ENCODE measurements around the gene NOL9. TPM values are rescaled to one million over a fixed set of nuclear protein-coding genes. Genes with fewer than 3 reads are reported as not detected.

Gene NOL9
- total and polyA plus RNA-seq, 2 of the 13 experiments (the other 11 are each of a cell fraction or from before 2014, with no cell fraction given) = 18.0 to 24.7 TPM

DNA sequence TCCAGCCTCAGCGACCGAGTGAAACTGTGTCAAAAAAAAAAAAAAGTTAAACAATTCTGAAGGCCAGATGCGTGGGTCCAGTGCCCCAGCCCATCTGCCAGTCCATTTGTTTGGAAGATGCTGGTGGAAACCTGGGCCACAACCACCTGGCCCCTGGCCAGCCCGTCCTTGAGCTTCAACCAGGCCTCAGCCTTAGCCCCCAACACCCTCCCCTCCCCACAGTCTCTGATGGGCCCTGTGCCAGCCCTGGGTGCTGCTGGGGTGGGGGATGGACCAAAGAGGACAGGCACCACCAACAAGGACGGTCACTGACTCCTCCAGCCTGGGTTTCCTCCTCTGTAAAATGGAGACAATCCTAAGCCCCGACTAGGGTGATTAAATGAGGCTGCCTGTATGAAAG, 43.3 kb downstream of the NOL9 start (continued):
- no peak for TF ChIP-seq ZNF572 (CRISPR knock-in tag; IDR thresholded peaks at IDR 0.05)
- TF ChIP-seq, protein P1, sequence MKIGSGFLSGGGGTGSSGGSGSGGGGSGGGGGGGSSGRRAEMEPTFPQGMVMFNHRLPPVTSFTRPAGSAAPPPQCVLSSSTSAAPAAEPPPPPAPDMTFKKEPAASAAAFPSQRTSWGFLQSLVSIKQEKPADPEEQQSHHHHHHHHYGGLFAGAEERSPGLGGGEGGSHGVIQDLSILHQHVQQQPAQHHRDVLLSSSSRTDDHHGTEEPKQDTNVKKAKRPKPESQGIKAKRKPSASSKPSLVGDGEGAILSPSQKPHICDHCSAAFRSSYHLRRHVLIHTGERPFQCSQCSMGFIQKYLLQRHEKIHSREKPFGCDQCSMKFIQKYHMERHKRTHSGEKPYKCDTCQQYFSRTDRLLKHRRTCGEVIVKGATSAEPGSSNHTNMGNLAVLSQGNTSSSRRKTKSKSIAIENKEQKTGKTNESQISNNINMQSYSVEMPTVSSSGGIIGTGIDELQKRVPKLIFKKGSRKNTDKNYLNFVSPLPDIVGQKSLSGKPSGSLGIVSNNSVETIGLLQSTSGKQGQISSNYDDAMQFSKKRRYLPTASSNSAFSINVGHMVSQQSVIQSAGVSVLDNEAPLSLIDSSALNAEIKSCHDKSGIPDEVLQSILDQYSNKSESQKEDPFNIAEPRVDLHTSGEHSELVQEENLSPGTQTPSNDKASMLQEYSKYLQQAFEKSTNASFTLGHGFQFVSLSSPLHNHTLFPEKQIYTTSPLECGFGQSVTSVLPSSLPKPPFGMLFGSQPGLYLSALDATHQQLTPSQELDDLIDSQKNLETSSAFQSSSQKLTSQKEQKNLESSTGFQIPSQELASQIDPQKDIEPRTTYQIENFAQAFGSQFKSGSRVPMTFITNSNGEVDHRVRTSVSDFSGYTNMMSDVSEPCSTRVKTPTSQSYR (CRISPR knock-in tag; IDR thresholded peaks at IDR 0.05; ENCODE audit: borderline replicate concordance) = peak; percentile 24; the same call in 1 of the 2 replicates
- no peak for TF ChIP-seq CHD4 (IDR thresholded peaks at IDR 0.05; ENCODE audit: borderline replicate concordance, low read length)
- TF ChIP-seq, protein P2, sequence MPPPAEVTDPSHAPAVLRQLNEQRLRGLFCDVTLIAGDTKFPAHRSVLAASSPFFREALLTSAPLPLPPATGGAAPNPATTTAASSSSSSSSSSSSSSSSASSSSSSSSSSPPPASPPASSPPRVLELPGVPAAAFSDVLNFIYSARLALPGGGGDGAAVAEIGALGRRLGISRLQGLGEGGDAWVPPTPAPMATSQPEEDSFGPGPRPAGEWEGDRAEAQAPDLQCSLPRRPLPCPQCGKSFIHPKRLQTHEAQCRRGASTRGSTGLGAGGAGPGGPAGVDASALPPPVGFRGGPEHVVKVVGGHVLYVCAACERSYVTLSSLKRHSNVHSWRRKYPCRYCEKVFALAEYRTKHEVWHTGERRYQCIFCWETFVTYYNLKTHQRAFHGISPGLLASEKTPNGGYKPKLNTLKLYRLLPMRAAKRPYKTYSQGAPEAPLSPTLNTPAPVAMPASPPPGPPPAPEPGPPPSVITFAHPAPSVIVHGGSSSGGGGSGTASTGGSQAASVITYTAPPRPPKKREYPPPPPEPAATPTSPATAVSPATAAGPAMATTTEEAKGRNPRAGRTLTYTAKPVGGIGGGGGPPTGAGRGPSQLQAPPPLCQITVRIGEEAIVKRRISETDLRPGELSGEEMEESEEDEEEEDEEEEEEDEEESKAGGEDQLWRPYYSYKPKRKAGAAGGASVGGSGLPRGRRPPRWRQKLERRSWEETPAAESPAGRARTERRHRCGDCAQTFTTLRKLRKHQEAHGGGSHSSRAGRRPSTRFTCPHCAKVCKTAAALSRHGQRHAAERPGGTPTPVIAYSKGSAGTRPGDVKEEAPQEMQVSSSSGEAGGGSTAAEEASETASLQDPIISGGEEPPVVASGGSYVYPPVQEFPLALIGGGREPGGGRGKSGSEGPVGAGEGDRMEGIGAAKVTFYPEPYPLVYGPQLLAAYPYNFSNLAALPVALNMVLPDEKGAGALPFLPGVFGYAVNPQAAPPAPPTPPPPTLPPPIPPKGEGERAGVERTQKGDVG (CRISPR knock-in tag; IDR thresholded peaks at IDR 0.05; ENCODE audit: borderline replicate concordance) = 0 out of 2 replicates have a peak, but pooled peaks have one; percentile 25
- TF ChIP-seq, protein P3, sequence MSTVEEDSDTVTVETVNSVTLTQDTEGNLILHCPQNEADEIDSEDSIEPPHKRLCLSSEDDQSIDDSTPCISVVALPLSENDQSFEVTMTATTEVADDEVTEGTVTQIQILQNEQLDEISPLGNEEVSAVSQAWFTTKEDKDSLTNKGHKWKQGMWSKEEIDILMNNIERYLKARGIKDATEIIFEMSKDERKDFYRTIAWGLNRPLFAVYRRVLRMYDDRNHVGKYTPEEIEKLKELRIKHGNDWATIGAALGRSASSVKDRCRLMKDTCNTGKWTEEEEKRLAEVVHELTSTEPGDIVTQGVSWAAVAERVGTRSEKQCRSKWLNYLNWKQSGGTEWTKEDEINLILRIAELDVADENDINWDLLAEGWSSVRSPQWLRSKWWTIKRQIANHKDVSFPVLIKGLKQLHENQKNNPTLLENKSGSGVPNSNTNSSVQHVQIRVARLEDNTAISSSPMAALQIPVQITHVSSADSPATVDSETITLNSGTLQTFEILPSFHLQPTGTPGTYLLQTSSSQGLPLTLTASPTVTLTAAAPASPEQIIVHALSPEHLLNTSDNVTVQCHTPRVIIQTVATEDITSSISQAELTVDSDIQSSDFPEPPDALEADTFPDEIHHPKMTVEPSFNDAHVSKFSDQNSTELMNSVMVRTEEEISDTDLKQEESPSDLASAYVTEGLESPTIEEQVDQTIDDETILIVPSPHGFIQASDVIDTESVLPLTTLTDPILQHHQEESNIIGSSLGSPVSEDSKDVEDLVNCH (CRISPR knock-in tag; IDR thresholded peaks at IDR 0.05) = no peak
- TF ChIP-seq HNF4G (IDR thresholded peaks at IDR 0.05; ENCODE audit: borderline replicate concordance, low read depth, low read length) = 0 out of 2 replicates have a peak, but pooled peaks have one; percentile 12
- TF ChIP-seq HNF4G (CRISPR knock-in tag; IDR thresholded peaks at IDR 0.05; ENCODE audit: borderline replicate concordance, low read depth) = no peak
- TF ChIP-seq ZNF263 (CRISPR knock-in tag; IDR thresholded peaks at IDR 0.05) = no peak
- no peak for TF ChIP-seq BRD4 (CRISPR knock-in tag; IDR thresholded peaks at IDR 0.05)
- no peak for TF ChIP-seq SOX13 (IDR thresholded peaks at IDR 0.05)
- TF ChIP-seq SOX13 (CRISPR knock-in tag; conservative IDR thresholded peaks at IDR 0.05 in 1 of 2, IDR thresholded peaks at IDR 0.05 in 1 of 2) = peak in 1 of 2 experiments; percentile 25; a peak in 1 of 4 replicates
- TF ChIP-seq NR2F6 (IDR thresholded peaks at IDR 0.05) = no peak
- TF ChIP-seq NR2F6 (CRISPR knock-in tag; IDR thresholded peaks at IDR 0.05) = no peak
- TF ChIP-seq GATAD2A (CRISPR knock-in tag; IDR thresholded peaks at IDR 0.05) = 0 out of 2 replicates have a peak, but pooled peaks have one; percentile 10
- no peak for TF ChIP-seq ASH2L (IDR thresholded peaks at IDR 0.05; ENCODE audit: insufficient read length, low read depth, low read length)
- TF ChIP-seq, protein P4, sequence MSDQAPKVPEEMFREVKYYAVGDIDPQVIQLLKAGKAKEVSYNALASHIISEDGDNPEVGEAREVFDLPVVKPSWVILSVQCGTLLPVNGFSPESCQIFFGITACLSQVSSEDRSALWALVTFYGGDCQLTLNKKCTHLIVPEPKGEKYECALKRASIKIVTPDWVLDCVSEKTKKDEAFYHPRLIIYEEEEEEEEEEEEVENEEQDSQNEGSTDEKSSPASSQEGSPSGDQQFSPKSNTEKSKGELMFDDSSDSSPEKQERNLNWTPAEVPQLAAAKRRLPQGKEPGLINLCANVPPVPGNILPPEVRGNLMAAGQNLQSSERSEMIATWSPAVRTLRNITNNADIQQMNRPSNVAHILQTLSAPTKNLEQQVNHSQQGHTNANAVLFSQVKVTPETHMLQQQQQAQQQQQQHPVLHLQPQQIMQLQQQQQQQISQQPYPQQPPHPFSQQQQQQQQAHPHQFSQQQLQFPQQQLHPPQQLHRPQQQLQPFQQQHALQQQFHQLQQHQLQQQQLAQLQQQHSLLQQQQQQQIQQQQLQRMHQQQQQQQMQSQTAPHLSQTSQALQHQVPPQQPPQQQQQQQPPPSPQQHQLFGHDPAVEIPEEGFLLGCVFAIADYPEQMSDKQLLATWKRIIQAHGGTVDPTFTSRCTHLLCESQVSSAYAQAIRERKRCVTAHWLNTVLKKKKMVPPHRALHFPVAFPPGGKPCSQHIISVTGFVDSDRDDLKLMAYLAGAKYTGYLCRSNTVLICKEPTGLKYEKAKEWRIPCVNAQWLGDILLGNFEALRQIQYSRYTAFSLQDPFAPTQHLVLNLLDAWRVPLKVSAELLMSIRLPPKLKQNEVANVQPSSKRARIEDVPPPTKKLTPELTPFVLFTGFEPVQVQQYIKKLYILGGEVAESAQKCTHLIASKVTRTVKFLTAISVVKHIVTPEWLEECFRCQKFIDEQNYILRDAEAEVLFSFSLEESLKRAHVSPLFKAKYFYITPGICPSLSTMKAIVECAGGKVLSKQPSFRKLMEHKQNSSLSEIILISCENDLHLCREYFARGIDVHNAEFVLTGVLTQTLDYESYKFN (CRISPR knock-in tag; conservative IDR thresholded peaks at IDR 0.05) = peak; percentile 41; the same call in 1 of the 2 replicates
- no peak for TF ChIP-seq IRX3 (CRISPR knock-in tag; IDR thresholded peaks at IDR 0.05; ENCODE audit: borderline replicate concordance, low read depth)
- TF ChIP-seq KAT7 (CRISPR knock-in tag; IDR thresholded peaks at IDR 0.05; ENCODE audit: borderline replicate concordance) = no peak
